GM19193 (cell line): ENCODE measurements around the gene IL1RAPL2.

Experiments used
- POLR2A ChIP-seq: IDR thresholded peaks from 4 replicates; pipeline ENCODE4 v1.6.1; 2011; ENCODE audit not compliant: insufficient read depth, insufficient read length; ENCODE audit errors: extremely low read depth

The IL1RAPL2 gene

DNA sequence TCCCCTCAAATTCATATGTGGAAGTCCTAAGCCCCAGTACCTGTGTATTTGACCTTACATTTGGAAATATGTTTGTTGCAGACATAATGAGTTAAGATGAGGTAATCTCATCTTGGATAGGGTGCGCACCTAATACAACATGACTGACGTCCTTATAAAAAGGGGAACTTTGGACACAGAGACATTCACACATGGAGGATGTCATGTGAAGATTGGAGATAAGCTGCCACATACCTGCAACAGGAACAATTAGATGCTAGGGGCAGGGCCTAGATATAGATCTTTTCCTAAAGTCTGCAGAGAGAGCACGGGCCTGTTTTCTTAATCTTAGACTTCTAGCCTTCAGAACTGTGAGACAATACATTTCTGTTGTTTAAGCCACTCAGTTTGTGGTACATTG lies 162.5 kb downstream of the IL1RAPL2 start:
- no peak for TF ChIP-seq POLR2A

DNA sequence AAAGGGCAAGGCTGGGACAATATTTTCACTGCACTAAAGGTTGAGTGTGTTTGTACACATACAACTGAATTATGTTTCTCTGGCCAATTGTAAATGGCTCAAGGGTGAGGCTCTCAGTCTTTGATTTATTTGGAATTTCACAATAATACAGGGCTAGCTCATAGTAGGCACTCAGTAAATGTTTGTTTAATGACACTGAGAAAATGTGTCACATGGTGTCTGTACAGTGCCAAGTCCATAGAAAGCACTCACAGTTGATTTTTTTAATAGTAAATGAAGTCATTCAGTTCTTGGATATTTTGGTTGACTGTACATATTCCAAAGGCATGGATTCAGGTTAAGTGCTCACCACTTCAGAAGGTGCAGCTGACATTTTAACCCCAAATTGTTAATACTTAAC lies 176.4 kb downstream of the IL1RAPL2 start:
- no peak for TF ChIP-seq POLR2A

DNA sequence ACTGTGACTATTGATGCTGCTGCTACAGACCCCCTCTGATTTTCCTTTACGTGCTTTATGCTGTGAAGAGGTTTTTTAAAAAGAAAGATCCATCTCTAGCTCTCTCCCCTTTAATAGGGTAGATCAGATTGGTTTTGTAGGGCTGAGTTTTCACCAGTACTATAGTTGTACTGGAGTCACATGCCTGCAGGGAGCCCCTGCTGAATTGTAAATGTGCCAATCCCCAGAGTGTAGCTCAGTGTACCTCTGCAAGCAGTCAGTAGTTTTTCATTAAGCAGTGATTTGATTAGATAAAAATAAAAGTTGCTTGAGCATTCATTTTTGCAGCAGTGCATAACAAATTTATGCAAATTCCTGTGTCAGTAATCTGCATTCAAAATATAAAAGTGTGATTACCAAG lies 179.2 kb downstream of the IL1RAPL2 start:
- no peak for TF ChIP-seq POLR2A

DNA sequence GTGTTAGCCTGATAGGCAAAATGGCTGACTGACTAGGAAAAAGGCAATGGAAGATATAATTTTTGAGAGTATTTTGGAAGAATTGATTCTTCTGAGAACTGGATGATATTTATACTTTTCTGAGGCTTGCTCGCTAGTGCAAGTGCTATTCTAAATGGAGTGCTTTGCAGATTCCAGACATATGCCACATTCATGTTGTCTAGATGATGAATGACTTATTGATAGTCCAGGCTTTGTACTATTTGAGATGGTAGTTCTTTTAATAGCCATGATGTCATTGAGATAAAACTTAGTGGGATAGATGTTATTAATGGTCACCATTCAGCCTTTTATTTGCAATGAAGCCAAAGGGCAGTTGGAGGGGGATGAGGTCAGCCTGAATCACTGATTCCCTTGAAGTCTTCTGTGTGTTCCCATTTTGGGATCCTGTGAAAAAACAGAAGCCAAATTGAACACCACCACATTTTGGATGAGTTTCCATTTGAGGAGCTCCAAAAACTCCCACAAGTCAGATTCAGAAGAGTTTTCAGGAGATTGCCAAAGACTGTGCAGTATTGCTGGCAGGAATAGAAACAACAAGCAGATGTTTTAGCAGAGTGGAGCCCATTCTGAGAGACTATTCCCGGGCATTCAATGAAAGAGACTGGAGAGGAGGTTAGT lies 184.1 kb downstream of the IL1RAPL2 start:
- no peak for TF ChIP-seq POLR2A

DNA sequence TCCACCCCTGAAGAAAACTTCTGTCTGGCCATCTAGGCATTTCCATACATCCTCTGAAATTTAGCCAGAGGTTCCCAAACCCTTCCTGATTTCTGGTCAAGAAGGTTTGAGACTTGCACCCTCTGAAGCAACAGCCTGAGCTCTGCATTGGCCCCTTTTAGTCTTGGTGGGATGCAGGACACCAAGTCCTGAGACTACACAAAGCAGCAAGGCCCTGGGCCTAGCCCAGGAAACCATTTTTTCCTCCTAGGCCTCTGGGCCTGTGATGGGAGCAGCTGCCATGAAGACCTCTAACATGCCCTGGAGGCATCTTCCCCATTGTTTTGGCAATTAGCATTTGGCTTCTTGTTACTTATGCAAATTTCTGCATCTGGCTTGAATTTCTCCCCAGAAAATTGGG lies 196.6 kb downstream of the IL1RAPL2 start:
- TF ChIP-seq POLR2A = no peak

DNA sequence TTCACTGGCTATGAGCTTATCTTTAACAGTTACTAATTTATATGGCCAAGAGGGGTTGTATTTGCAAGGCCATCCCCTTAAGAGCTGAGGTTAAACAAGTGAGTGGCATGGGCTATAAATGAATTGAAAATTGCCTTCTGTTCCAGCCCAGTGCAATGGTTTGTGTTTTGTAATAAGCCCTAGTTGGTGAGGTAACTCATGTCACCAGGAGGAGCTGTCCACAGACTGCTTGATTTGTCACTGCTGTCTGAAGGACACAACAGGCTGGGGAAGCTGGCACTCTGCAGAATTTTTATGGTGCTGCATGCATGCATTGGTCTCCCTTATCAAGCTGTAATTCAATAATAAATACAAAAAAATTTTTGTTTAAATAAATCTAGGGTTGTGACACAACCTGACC lies 223.8 kb downstream of the IL1RAPL2 start:
- no peak for TF ChIP-seq POLR2A

DNA sequence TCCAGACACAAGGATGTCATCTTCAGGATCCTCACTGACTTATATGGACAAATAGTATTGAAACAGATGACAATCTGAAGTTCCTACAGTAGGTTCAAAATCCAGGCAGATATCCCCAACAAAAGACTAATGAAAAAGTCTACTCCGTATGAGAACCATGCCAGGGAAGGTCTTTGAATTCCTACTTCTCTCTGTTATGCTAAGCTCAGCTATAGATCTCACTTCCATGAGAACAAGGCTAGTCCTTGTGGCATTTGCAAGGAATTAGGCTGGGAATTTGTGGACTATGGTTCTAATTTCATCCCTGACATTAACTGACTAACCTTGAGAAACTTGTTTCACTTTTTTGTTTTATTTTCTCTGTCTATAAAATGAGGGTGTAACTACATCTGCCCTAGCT lies 229.8 kb downstream of the IL1RAPL2 start:
- no peak for TF ChIP-seq POLR2A

DNA sequence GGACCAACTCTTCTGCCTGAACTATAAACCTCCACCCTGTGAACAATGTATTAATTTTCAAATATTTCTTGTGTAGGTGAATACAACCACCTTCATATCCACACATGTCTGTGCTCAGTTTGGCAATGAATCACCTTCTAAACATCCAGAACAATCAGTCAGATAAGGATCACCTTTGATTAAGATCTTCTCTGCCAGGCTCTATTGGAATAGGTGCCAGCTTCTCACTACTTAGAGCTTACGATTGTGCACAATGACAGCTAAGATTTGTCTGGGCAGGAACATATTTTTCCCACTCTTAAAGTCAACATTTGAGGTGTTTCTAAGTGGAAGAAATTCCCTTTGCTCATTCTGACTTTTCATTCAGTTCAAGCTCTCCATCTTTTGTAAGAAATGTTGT lies 237.2 kb downstream of the IL1RAPL2 start:
- TF ChIP-seq POLR2A = no peak

DNA sequence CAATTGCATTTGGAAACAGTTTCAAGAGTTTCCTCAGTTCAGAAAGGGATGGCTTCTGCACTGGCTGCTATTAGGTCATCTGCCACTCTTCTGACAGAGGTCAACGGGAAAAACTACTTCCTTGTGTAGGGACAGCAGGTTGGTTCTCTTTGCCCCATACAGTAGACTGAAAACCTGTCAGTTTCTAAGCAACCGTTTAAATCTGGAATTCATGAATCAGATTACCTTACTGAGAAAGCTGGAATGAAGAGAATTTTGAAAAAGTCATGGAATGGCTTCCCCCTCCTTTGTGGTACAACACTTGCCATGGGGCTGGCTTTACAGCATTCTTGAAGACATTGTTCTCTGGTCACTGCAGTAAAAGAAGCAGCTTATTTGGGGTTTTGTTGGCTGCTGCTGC lies 240.3 kb downstream of the IL1RAPL2 start:
- no peak for TF ChIP-seq POLR2A

DNA sequence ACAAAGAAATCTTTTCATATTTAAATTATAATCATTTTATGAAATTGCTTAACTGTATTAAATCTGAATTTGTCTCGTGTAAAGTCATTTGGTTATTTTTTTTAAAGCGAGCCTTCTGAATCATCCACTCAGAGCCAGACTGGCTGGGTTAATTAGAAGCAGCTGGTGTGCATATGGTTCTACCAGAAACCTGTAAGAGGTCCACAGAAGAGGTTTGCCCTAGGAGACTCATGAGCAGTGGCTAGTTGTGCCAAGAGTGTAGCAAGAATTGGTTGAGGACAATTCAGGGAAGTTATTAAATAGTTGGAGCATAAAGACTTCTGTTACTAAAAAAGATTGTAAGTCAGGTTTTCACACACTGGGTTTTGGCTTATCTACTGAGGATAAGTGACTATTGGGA lies 267.4 kb downstream of the IL1RAPL2 start:
- TF ChIP-seq POLR2A = no peak

DNA sequence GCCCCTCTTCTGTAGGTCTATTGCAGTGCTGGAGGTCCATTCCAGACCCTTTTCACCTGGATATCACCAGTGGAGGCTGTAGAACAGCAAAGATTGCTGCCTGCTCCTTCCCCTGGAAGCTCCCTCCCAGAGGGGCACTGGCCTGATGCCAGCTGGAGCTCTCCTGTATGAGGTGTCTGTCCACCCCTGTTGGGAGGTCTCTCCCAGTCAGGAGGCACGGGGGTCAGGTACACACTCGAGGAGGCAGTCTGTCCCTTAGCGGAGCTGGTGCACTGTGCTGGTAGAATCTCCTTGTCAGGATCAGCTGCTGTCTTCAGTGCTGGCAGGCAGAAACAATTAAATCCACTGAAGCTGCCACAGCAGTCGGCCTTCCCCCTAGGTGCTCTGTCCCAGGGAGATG lies 276.6 kb downstream of the IL1RAPL2 start:
- no peak for TF ChIP-seq POLR2A

DNA sequence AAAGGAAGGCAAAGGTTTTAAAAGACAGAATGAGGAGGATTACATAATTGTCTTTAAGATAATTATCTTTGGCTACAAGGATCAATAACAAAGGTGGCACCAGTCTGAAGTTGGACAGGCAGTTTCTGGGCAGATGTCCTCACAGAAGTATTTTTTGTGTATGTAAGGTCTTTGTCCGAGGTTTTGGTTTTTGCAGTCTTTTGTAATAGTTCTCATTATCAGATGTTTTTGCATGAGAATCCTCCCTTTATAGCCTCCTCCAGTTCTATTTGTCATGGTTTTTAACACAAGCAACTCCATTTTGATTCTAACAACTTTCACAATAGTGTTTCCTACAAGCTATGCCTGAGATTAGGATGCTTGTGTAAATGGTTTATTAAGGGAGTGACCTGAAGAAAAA lies 286.2 kb downstream of the IL1RAPL2 start:
- TF ChIP-seq POLR2A = no peak

DNA sequence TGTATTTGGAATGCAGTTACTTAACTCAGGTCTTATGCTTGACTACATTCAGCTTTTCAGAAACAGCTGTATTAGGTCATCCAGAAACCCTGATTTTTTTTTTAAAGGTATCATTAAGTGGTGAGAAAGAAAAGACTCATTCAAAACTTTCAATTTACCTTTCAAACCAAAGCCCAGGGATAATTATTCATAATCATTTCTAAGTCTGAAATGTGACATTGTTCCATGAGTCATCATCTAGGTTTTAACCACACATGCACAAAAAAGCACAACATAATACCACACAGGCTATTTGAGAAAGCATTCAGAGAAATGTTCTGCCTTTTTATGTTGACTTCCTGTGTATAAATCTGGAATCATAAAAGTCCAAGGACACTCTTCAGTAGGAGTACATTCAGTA lies 288.2 kb downstream of the IL1RAPL2 start:
- TF ChIP-seq POLR2A = no peak

DNA sequence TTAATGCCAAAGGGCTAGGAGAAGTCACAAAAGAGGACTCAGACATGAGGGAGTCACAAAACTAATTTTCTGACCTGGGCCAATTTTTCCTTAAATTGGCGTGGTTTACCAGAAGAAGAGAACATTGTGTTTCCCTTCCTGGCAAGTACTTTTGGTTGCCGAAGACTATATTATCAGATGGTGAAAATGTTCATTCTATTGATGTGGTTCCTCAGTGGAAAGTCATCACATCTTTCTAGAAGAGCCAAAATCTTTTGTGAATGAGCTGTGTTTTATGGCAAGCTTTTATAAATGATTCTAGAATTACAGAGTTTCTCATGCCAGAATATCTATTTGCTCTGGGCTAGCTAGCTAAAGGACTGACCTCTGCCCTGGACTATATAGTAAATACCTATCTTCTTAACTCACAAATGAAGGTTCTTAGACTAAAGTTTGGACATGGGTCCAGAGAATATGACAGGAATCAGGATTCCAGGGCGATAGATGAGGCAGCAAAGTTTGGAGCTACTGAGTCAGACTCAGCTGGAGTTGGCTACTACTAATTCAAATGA lies 288.9 kb downstream of the IL1RAPL2 start:
- TF ChIP-seq POLR2A = no peak

DNA sequence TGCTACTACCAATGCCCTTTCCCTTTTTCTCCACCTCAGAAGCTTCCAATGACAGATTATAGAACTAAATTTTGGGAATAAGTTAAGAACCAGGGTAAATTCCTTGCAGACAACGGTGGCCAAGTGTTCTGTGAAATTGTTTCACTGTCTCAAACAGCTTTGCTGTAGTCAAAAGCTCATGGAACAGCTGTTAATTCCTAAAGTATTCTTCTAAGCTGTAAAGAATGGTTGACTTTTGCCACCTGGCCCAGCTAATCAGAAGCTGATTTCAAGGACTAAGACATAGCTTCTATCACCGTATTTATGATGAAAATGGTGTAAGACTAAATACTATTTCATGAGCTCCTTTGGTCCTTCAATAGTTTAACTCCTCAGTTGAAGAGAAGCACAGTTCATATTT lies 297.5 kb downstream of the IL1RAPL2 start:
- TF ChIP-seq POLR2A = no peak

DNA sequence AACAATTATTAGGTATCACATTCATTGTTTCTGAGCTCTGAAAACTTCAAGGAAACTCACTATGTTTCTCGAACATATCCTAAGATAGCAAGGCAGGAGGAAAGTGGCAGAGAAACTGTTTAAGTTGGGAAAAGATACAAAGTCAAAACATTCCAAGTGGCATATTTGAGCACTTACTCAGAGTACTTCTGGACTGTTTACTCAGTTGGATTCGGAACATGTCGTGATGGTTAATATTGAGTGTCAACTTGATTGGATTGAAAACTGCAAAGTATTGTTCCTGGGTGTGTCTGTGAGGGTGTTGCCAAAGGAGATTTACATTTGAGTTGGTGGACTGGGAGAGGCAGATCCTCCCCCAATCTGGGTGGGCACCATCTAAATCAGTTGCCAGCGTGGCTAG lies 298.3 kb downstream of the IL1RAPL2 start:
- no peak for TF ChIP-seq POLR2A

DNA sequence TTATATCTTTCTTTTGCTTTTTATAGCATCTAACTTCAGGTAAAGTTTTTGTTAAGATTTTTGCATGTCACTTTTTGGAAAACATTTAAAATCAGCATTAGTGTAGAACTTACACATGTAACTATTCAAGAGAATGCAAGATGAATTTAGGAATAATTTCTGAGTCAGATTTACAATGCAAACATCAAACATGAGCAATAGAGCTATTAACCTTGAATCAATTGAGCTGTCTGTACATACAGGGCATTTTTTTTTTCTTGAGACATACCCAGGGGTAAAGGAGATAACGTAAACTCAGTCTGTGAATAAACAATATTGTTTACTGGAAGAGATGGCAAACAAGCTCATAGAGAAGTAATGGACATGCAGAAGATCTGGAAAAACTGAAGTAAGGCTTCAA lies 311.5 kb downstream of the IL1RAPL2 start:
- TF ChIP-seq POLR2A = no peak
